Upper lobe of right lung (tissue), 1 donor: ENCODE measurements around the gene RAB17. TPM values are rescaled to one million over a fixed set of nuclear protein-coding genes. Genes with fewer than 3 reads are reported as not detected.

Experiments used
- ATAC-seq: fragments of 200-7000 bp; cut with Tn5 transposase; one replicate; pipeline ENCODE4 v1.9.1; 2020; ENCODE audit warnings: mild to moderate bottlenecking, moderate library complexity
- DNase-seq: peaks from one replicate; pipeline ENCODE4 v3.0.0-alpha.2; 2020
- H3K27ac ChIP-seq: fragments of 200-600 bp; one replicate; pipeline ENCODE4 v1.8.0; 2022
- H3K27me3 ChIP-seq: fragments of 200-600 bp; one replicate; pipeline ENCODE4 v1.8.0; 2022; ENCODE audit warnings: mild to moderate bottlenecking
- H3K36me3 ChIP-seq: fragments of 200-600 bp; one replicate; pipeline ENCODE4 v1.8.0; 2022
- H3K4me1 ChIP-seq: fragments of 200-600 bp; one replicate; pipeline ENCODE4 v1.8.0; 2022
- H3K4me3 ChIP-seq: fragments of 200-600 bp; one replicate; pipeline ENCODE4 v1.8.0; 2022; ENCODE audit warnings: mild to moderate bottlenecking
- H3K9me3 ChIP-seq: fragments of 200-600 bp; one replicate; pipeline ENCODE4 v1.8.0; 2022
- intact Hi-C: fragments of 100-400 bp; cut with DNase I; formaldehyde crosslinking; loops from one replicate; pipeline ENCODE4 v1.11.0; 2022
- total RNA-seq: library from RNA; stranded (reverse); fragmentation: NEBNext Ultra II Directional; extraction: Animal tissue kit (Norgen Biotek cat#: 25700); gene quantifications from one replicate; pipeline ENCODE4 v1.2.1, GENCODE V29; 2021
- TF ChIP-seq, protein P1 (sequence below): fragments of 200-600 bp; IDR thresholded peaks from one replicate; pipeline ENCODE4 v1.8.0; 2022; ENCODE audit warnings: antibody characterized with exemption
- donor health status: DM: no; HTN: yes; CAD: no; lungs with severe emphysema.

The RAB17 gene
- total RNA-seq, 1 donor from 2014 or later: 50.9 TPM

- no peak for ATAC-seq
- intact Hi-C loops: no loop called here
- Histone ChIP-seq H3K36me3 (peaks cover 50% of the 10 kb centered on the region), H3K4me3 (no peak overlapping the region), H3K27me3 (no peaks in the 10 kb centered on the region), H3K9me3 (no peaks in the 10 kb centered on the region), H3K27ac (no peak overlapping the region), H3K4me1 (peaks cover 1% of the 10 kb centered on the region)
- DNase-seq: no peak
- TF ChIP-seq, protein P1, sequence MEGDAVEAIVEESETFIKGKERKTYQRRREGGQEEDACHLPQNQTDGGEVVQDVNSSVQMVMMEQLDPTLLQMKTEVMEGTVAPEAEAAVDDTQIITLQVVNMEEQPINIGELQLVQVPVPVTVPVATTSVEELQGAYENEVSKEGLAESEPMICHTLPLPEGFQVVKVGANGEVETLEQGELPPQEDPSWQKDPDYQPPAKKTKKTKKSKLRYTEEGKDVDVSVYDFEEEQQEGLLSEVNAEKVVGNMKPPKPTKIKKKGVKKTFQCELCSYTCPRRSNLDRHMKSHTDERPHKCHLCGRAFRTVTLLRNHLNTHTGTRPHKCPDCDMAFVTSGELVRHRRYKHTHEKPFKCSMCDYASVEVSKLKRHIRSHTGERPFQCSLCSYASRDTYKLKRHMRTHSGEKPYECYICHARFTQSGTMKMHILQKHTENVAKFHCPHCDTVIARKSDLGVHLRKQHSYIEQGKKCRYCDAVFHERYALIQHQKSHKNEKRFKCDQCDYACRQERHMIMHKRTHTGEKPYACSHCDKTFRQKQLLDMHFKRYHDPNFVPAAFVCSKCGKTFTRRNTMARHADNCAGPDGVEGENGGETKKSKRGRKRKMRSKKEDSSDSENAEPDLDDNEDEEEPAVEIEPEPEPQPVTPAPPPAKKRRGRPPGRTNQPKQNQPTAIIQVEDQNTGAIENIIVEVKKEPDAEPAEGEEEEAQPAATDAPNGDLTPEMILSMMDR: no peak
These were observed 36.6 kb downstream of the RAB17 start for GRCh38 chr2:237553948-237554347.

- no peaks in the 10 kb centered on the region for H3K9me3 ChIP-seq
- H3K36me3 ChIP-seq: peaks cover 57% of the 10 kb centered on the region
- no peaks in the 10 kb centered on the region for H3K27me3 ChIP-seq
- H3K4me1 ChIP-seq: peaks cover 4% of the 10 kb centered on the region
- intact Hi-C loops: no loop called here
- no peak overlapping the region for H3K27ac ChIP-seq
- ATAC-seq: no peak
- TF ChIP-seq, protein P1: no peak
- no peak overlapping the region for H3K4me3 ChIP-seq
- DNase-seq: no peak
These were observed 37.6 kb downstream of the RAB17 start for GRCh38 chr2:237552908-237553307.

- ATAC-seq: no peak
These were observed 39.4 kb downstream of the RAB17 start for GRCh38 chr2:237551071-237551574.

DNA sequence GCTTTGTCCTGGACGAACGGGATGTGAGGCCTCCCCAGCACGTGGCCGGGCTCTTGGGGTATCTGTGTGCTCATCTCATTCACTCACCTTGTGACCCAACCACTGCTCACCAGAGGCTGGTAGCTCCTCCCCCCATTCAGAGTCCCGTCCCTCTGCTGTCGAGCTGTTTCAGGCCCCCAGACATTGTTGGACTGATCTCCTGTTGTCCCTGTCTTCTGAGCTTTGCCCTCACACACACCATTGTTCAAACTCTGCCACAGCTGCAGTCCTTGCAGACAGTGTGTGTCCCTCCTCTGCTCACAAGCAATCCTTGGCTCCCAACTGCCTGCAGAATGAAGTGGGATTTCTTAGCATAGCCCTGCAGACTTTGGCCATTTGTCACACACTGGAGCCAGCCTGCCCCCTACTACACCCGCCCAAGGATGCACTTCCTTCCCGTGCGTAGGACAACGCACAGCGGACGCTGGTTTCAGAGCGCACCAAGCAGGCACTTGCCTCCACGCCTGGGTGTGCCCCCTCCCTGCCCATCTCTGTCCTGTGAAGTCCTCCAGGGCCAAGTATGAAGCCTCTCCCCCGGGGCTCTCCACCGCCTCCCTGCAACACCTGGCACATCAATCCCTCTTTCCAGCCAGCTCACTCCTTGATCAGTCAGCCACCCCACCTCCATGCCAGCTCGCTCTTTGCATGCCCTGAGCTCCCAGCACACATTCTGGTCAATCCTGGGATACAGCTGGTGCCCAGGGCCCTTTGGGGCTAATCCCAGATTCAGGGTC lies 40.7 kb downstream of the RAB17 start:
- ATAC-seq (peak; percentile 26), DNase-seq (no peak)
- no peaks in the 10 kb centered on the region for H3K9me3 ChIP-seq
- H3K4me3 ChIP-seq: no peak overlapping the region
- intact Hi-C loops: no loop called here
- H3K4me1 ChIP-seq: peaks cover 7% of the 10 kb centered on the region
- TF ChIP-seq, protein P1: no peak
- no peak overlapping the region for H3K27ac ChIP-seq
- peaks cover 62% of the 10 kb centered on the region for H3K36me3 ChIP-seq
- H3K27me3 ChIP-seq: no peaks in the 10 kb centered on the region

More at GRCh38 chr2:237551071-237551574, 39.4 kb downstream of the RAB17 start:
- Histone ChIP-seq H3K4me3 (no peak overlapping the region), H3K27me3 (no peaks in the 10 kb centered on the region), H3K27ac (no peak overlapping the region), H3K4me1 (peaks cover 7% of the 10 kb centered on the region), H3K9me3 (no peaks in the 10 kb centered on the region), H3K36me3 (peaks cover 66% of the 10 kb centered on the region)
- TF ChIP-seq, protein P1: no peak
- intact Hi-C loops: no loop called here
- no peak for DNase-seq

GRCh38 chr2:237549216-237549615 lies 41.3 kb downstream of the RAB17 start:
- Histone ChIP-seq H3K9me3 (no peaks in the 10 kb centered on the region), H3K4me3 (no peak overlapping the region), H3K27me3 (no peaks in the 10 kb centered on the region), H3K27ac (no peak overlapping the region), H3K36me3 (peaks cover 58% of the 10 kb centered on the region), H3K4me1 (peaks cover 7% of the 10 kb centered on the region)
- DNase-seq (no peak), ATAC-seq (no peak)
- TF ChIP-seq, protein P1: no peak
- intact Hi-C loops: no loop called here
